ENCODE results near the gene HDLBP. TPM values are rescaled to one million over a fixed set of nuclear protein-coding genes. Genes with fewer than 3 reads are reported as not detected.
A peak's percentile ranks its signal among the peaks of the same experiment; 100 is the strongest.

Gene HDLBP
- total RNA-seq, 1 donor from 2014 or later: 826 TPM

- DNase-seq (ENCODE audit: low read depth): no peak
Measured at GRCh38 chr2:241229563-241230401, 85.7 kb downstream of the HDLBP start.

DNA sequence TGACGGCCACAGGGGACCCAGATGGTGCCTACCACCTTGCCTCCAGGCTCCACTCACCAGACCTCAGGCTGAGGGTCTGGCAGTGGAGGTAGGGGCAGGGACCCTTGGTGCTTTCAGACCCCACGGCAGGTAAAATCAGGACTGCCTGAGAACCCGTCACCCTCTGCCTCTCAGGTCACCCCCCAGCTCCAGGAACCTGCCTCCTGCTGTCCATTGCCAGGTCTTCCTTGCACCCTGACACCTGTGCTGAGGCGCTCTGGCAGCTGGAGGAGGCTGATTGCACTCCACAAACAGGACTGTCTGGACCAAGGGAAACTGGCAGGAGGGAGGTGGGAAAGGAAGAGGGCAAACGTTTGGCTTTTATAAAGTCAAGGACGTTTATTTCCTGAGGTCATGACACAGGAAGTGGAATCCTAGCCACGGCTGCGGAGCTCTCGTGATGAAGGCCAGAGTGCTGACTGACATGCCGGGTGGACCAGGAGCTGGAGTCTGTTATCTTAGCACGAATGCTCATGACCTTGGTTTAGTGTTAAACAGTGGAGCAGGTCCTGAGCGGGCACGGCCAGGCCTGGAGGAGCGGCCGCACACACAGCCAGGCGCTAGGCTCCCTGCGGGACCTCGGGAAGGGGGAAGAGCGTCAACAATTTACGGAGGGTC lies 86.5 kb downstream of the HDLBP start:
- no peak for DNase-seq (ENCODE audit: low read depth)

- DNase-seq (ENCODE audit: low read depth): no peak
Measured at GRCh38 chr2:241228081-241228859, 87.2 kb downstream of the HDLBP start.

GRCh38 chr2:241227594-241227993 lies 87.9 kb downstream of the HDLBP start:
- no peak for DNase-seq (ENCODE audit: low read depth)

GRCh38 chr2:241226723-241227572 lies 88.5 kb downstream of the HDLBP start:
- DNase-seq (ENCODE audit: low read depth): no peak

- DNase-seq (ENCODE audit: low read depth): no peak
Measured at GRCh38 chr2:241225983-241226382, 89.5 kb downstream of the HDLBP start.

DNA sequence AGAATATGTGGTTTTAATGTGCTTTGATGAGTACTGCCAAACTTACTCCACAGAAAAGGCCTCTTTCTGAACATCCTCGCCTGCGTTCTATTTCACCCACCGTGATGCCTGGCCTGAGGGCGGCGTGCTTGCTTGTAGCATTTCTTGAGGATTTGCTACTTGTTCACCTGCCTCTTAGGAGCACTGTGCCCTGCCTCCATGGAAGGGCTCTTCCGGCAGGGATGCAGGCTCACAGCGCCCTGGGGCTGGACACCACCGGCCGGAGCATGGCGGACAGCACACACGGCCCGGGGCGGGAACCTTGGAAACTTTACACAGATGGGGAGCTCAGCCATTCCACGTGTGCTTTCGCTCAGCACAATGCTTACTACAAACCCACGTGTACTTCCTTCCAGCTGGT lies 89.9 kb downstream of the HDLBP start:
- no peak for DNase-seq (ENCODE audit: low read depth)

GRCh38 chr2:241224851-241225438 lies 90.5 kb downstream of the HDLBP start:
- no peak for DNase-seq (ENCODE audit: low read depth)

GRCh38 chr2:241224018-241224850 lies 91.2 kb downstream of the HDLBP start:
- no peak for DNase-seq (ENCODE audit: low read depth)

- no peak for DNase-seq (ENCODE audit: low read depth)
Measured at GRCh38 chr2:241223211-241224017, 92.1 kb downstream of the HDLBP start.

- no peak for DNase-seq (ENCODE audit: low read depth)
Measured at GRCh38 chr2:241219856-241220356, 95.6 kb downstream of the HDLBP start.

DNA sequence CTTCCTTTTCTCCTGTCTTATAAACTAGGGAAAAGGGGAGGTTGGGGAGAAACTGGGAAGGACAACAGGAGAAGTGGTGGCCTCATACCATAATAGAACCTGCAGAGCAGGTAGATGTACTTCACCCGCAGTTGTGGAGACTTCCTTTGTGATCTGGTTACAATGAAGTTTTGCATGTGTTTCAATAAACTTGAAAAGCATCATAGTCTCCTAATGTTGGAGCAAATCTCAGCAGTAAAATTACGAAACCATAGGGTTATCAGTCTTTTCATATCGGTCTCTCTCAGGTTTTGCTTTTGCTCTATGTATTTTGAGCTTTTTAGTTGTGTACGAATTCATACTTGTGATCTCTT lies 96.5 kb downstream of the HDLBP start:
- no peak for DNase-seq (ENCODE audit: low read depth)

DNA sequence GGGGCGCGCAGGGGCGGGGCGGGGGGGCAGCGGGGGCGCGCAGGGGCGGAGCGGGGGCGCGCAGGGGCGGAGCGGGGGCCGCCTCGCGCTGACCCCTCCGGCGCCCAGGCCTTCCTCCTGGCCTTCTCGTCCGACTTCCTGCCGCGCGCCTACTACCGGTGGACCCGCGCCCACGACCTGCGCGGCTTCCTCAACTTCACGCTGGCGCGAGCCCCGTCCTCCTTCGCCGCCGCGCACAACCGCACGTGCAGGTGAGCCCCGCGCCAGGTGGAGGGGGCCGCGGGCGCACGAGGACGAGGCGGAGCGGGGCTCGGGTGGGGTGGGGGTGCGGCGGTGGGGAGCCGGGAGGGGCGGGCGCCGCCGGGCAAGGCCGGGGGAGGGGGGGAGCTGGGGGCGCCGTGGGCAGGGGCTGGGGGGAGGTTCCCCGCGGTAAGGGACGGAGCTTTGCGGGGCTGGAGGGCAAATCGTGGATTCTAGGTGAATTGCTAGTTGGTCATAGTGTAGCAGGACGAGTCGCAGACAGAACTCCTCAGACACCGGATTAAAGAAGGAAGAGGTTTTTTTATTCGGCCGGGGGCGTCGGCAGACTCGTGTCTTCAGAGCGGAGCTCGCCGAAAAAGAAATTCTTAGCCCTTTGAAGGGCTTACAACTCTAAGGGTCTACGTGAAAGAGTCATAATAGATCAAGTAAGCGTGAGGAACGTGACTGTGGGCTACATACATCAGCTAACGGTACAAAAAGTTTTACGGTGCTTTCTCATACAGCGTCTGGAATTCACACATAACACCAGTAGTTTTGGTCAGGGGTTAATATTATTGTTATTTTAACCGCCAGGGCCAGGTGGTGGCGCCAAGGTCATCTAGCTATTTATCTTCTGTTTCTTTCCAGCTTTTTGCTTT lies 97.1 kb downstream of the HDLBP start:
- DNase-seq (ENCODE audit: low read depth): peak; percentile 25

DNA sequence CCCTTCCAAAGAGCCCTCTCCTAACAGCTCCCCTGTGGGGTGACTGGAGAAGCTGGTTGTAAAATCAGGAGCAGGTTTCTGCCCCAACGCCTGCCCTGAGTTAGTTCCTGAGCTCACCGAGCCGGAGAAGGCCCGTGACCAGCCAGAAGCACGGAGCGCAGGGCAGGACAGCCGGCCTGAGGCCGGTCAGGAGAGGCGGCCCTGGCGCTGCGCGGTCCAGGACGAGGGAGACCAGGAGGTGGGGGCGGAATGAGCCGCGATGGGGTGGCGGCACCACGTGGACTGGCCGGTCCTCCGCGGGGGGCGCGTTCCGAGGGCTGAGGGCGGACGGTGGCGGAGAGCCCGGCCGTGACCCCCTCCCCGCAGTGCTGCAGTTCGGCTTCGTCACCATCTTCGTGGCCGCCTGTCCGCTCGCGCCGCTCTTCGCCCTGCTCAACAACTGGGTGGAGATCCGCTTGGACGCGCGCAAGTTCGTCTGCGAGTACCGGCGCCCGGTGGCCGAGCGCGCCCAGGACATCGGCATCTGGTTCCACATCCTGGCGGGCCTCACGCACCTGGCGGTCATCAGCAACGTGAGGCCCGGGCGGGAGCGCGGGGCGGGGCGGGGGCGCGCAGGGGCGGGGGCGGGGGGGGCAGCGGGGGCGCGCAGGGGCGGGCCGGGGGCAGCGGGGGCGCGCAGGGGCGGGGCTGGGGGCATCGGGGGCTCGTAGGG lies 98.0 kb downstream of the HDLBP start:
- DNase-seq (ENCODE audit: low read depth): peak; percentile 56

DNA sequence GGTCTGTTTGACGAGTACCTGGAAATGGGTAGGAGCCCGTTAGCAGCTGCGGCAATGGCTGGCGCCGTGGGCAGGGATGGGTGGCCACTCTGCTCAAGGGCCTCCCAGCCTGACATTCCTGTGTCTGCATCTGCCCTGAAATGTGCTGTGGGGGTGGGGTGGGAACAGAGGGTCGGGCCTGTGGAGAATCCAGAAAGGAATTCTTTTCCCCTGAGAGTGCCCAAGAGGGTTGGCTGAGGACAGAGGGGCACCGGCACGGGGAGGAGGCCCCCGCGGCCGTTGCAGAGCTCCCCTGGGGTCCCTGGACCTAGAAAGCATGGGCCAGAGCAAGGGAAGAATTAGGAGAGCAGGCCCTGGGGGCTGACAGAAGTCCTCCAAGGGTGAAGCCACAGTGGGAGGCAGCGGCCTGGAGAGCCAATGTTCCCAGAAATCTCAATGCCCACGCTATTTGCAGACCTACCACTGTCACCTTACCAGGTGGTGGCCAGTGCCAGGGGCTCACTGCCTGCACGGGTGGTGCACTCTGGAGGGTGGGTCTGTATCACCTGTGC lies 99.2 kb downstream of the HDLBP start:
- no peak for DNase-seq (ENCODE audit: low read depth)

DNA sequence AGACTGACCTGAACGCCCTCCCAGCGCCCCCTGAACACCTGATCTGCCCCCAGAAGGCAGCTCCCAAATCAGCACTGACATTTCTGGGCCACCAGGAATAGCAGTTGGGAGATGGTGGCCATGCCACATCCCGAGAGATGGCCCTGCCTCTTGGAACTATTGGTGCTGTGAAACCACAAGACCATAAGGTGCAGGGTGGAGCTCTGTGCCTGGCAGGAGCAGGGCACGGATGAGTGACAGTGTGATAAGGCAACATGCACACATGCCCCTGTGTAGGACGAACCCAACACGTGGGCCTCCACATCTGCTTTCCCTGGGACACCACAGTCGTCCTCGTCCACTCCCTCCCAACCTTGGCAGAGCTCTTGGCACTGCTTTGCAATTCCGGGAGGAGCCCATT lies 100.1 kb downstream of the HDLBP start:
- no peak for DNase-seq (ENCODE audit: low read depth)

DNA sequence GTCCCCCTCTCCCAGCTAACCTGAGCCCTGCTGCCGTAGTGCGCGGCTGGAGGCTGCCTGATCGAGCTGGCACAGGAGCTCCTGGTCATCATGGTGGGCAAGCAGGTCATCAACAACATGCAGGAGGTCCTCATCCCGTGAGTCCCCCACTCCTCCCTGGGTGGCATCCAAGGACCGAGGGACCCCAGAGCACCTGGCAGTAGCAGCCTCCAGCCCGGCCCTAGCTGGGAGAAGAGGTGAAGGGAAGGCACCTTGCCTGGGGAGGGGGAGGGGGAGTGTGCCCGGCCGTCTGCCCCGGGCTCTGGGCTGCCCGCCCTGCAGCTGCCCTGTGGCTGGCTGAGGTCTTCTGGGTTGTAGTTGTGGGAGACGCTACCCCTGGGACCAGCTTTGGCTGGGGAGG lies 100.7 kb downstream of the HDLBP start:
- no peak for DNase-seq (ENCODE audit: low read depth)

All from renal cortical epithelial cell (primary cell).